HepG2 (cell line): Measurements from ENCODE around the gene LTB4R. TPM values are rescaled to one million over a fixed set of nuclear protein-coding genes. Genes with fewer than 3 reads are reported as not detected.

ENCODE experiments used
- ATAC-seq: fragments of 200-7000 bp; cut with Tn5 transposase; 3 replicates; pipeline ENCODE4 v1.9.1; 2020; ENCODE audit warnings: mild to moderate bottlenecking, moderate library complexity
- BruUV-seq: library from RNA; stranded (reverse); fragments of 400-500 nt; replicated peaks from 2 replicates; lab custom pipeline; 2021; lab: Mats Ljungman, UMichigan
- CTCF ChIA-PET: fragments of 300-600 bp; formaldehyde crosslinking; extraction: SDS; loops from one replicate; lab custom pipeline; 2021; ENCODE audit warnings: low total read pairs, inconsistent platforms, low intra/inter-chr PET ratio; lab: Yijun Ruan, JAX
- POLR2A ChIA-PET: fragments of 350-600 bp; sonication (Branson Sonifier 250); formaldehyde crosslinking; loops from one replicate; lab custom pipeline; 2020; ENCODE audit warnings: antibody characterized with exemption, inconsistent platforms; lab: Yijun Ruan, JAX
- DNase-seq: peaks from one replicate; pipeline ENCODE4 v3.0.0-alpha.2; 2015; ENCODE audit warnings: low spot score
- FAIRE-seq: peaks from 3 replicates; lab custom pipeline; 2011; peaks lifted over from hg19 to GRCh38; lab: Jason Lieb, UNC
- H2AFZ ChIP-seq: one replicate; pipeline ENCODE4 v1.6.1; 2011; ENCODE audit warnings: low read length, inconsistent platforms
- H3K27ac ChIP-seq: fragments of 300-600 bp; 3 replicates; pipeline ENCODE4 v1.8.0; 2011; ENCODE audit warnings: mixed run types, mild to moderate bottlenecking, mixed read lengths, low read length, inconsistent platforms; ENCODE audit not compliant: insufficient read depth; ENCODE audit errors: extremely low read length
- H3K27me3 ChIP-seq, 2 experiments: fragments of 200-600 bp in 1 of 2; 2 replicates in 1 of 2; 3 replicates in 1 of 2; pipeline versions ENCODE4 v1.6.0 to v1.8.0; 2011; ENCODE audit warnings: low read length in 2 of 2, mild to moderate bottlenecking in 2 of 2, moderate library complexity in 2 of 2, inconsistent platforms in 1 of 2; ENCODE audit not compliant: insufficient read depth in 2 of 2, control insufficient read depth in 1 of 2
- H3K36me3 ChIP-seq, 2 experiments: fragments of 200-600 bp in 1 of 2; replicated peaks in 1 of 2; 2 replicates in 1 of 2; 3 replicates in 1 of 2; pipeline versions ENCODE4 v1.5.1 to v1.8.0; 2011; ENCODE audit warnings: low read length in 2 of 2, inconsistent platforms in 1 of 2; ENCODE audit not compliant: insufficient read depth in 2 of 2, control insufficient read depth in 1 of 2
- H3K4me1 ChIP-seq: 2 replicates; pipeline ENCODE4 v1.5.1; 2012; ENCODE audit warnings: low read length, inconsistent platforms; ENCODE audit not compliant: insufficient read depth
- H3K4me2 ChIP-seq: 2 replicates; pipeline ENCODE4 v1.6.0; 2011; ENCODE audit warnings: low read depth, low read length, inconsistent platforms
- H3K4me3 ChIP-seq, 3 experiments: fragments of 200-600 bp in 1 of 3; sonication (generic), shearing (Covaris generic) in 1 of 3; replicated peaks in 1 of 3; 2 replicates each; pipeline ENCODE4 v1.5.1; 2011 to 2016; ENCODE audit warnings: low read length in 3 of 3, inconsistent platforms in 2 of 3, low read depth in 2 of 3, mild to moderate bottlenecking in 2 of 3, control low read depth in 1 of 3, mixed read lengths in 1 of 3; ENCODE audit not compliant: insufficient read depth in 1 of 3
- H3K79me2 ChIP-seq: one replicate; pipeline ENCODE4 v1.6.1; 2011; ENCODE audit warnings: low read length, inconsistent platforms; ENCODE audit not compliant: insufficient read depth
- H3K9ac ChIP-seq: 2 replicates; pipeline ENCODE4 v1.6.0; 2011; ENCODE audit warnings: mild to moderate bottlenecking, low read depth, low read length, inconsistent platforms; ENCODE audit not compliant: insufficient read depth
- H3K9me3 ChIP-seq: 2 replicates; pipeline ENCODE4 v1.5.1; 2012; ENCODE audit warnings: mild to moderate bottlenecking, low read length
- H4K20me1 ChIP-seq: 2 replicates; pipeline ENCODE4 v1.6.0; 2011; ENCODE audit warnings: inconsistent platforms, mild to moderate bottlenecking, low read length, moderate library complexity; ENCODE audit not compliant: insufficient read depth
- ATRX ChIP-seq: sonication (generic); formaldehyde crosslinking; IDR thresholded peaks from 2 replicates; pipeline ENCODE4 v1.4.0; 2020; ENCODE audit warnings: missing genetic modification reagents, borderline replicate concordance
- MATR3 ChIP-seq: sonication (generic); formaldehyde crosslinking; IDR thresholded peaks from 2 replicates; pipeline ENCODE4 v1.4.0; 2020; ENCODE audit warnings: missing genetic modification reagents
- SRSF1 ChIP-seq: fragments of 200-400 bp; formaldehyde crosslinking; optimal IDR thresholded peaks from 2 replicates; pipeline ENCODE3; 2017; ENCODE audit warnings: mild to moderate bottlenecking, low read depth, low read length, moderate library complexity
- TGIF2 ChIP-seq: IDR thresholded peaks from 2 replicates; pipeline ENCODE4 v1.6.1; 2016; ENCODE audit warnings: control low read depth, missing compliant biosample characterization
- YEATS2 ChIP-seq: sonication (generic); formaldehyde crosslinking; IDR thresholded peaks from 2 replicates; pipeline ENCODE4 v1.4.0; 2020; ENCODE audit warnings: missing genetic modification reagents, borderline replicate concordance
- ZNF441 ChIP-seq: sonication (generic); formaldehyde crosslinking; IDR thresholded peaks from 2 replicates; pipeline ENCODE4 v1.7.0; 2021; ENCODE audit warnings: missing genetic modification reagents, borderline replicate concordance
- ZNF543 ChIP-seq: sonication (generic); formaldehyde crosslinking; IDR thresholded peaks from 2 replicates; pipeline ENCODE4 v1.4.0; 2020; ENCODE audit warnings: mild to moderate bottlenecking, missing genetic modification reagents
- WGBS: methylation state at CpG from one replicate; pipeline ENCODE4 v1.1.6; 2017; ENCODE audit warnings: low lambda C conversion rate; 5-methylcytosine and 5-hydroxymethylcytosine counted together
- in situ Hi-C: cut with HindIII; loops from 2 replicates; pipeline ENCODE4 v1.10.0; 2017; ENCODE audit warnings: low pct_unique_long_range_greater_than_20kb; ENCODE audit not compliant: extremely low pct_ligation_motif_present
- intact Hi-C: fragments of 100-400 bp; cut with micrococcal nuclease; formaldehyde crosslinking; loops from one replicate; pipeline ENCODE4 v1.10.0; 2022; ENCODE audit not compliant: unreplicated experiment
- polyA plus RNA-seq, 8 experiments: library from polyadenylated mRNA; depleted of rRNA in 3 of 8; stranded (reverse) in 7 of 8; unstranded in 1 of 8; fragments of >200 nt; fragmentation: Illumina TruSeq in 4 of 8; extraction: Trizol in 4 of 8; gene quantifications; 2 replicates each; pipeline versions ENCODE4 v1.2.1 to v1.2.3, GENCODE V29; 2011 to 2016; ENCODE audit warnings: low read depth in 4 of 8, missing spikeins in 1 of 8, mixed read lengths in 1 of 8; ENCODE audit not compliant: insufficient read depth in 1 of 8
- total RNA-seq, 5 experiments: library from RNA; depleted of rRNA; stranded (reverse); fragments of >200 nt; fragmentation: Illumina TruSeq; extraction: Trizol; gene quantifications; 2 replicates each; pipeline ENCODE4 v1.2.3, GENCODE V29; 2016; ENCODE audit warnings: low read depth in 1 of 5
- TF ChIP-seq, protein P1 (sequence below): sonication (generic); formaldehyde crosslinking; IDR thresholded peaks from 2 replicates; pipeline ENCODE4 v1.8.1; 2022; ENCODE audit warnings: low read depth, mild to moderate bottlenecking, missing genetic modification reagents

LTB4R gene
- total and polyA plus RNA-seq, 2 of the 13 experiments (the other 11 are each of a cell fraction or from before 2014, with no cell fraction given): 3.2 to 8.2 TPM

DNA sequence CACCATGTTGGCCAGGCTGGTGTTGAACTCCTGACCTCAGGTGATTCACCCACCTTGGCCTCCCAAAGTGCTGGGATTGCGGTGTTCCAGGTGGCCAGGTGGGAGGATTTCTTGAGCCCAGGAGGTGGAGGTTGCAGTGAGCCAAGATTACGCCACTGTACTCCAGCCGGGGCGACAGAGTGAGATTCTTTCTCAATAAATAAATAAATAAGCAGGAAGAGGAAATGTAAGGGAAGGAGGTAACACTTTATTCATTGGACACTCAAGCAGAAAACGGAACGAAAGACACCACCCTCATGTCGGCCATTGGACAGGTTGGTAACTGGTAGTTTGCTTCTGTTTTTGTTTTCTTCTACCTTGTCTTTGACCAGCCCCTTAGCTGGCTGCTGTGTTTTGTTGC is 43.7 kb downstream of the LTB4R start:
- BruUV-seq: no TSS peak
- no peak overlapping the region for H3K9ac ChIP-seq
- no peak overlapping the region for H3K4me3 ChIP-seq
- H2AFZ ChIP-seq: peak overlapping the region; percentile 38
- in situ Hi-C loops (no loop called here), intact Hi-C loops (no loop called here)
- DNase-seq (no peak), ATAC-seq (no peak), FAIRE-seq (no peak)
- ChIA-PET POLR2A (no interaction called here), CTCF (no interaction called here)
- H3K79me2 ChIP-seq: no peaks in the 10 kb centered on the region
- H3K27ac ChIP-seq: no peak overlapping the region
- TF ChIP-seq, protein P1, sequence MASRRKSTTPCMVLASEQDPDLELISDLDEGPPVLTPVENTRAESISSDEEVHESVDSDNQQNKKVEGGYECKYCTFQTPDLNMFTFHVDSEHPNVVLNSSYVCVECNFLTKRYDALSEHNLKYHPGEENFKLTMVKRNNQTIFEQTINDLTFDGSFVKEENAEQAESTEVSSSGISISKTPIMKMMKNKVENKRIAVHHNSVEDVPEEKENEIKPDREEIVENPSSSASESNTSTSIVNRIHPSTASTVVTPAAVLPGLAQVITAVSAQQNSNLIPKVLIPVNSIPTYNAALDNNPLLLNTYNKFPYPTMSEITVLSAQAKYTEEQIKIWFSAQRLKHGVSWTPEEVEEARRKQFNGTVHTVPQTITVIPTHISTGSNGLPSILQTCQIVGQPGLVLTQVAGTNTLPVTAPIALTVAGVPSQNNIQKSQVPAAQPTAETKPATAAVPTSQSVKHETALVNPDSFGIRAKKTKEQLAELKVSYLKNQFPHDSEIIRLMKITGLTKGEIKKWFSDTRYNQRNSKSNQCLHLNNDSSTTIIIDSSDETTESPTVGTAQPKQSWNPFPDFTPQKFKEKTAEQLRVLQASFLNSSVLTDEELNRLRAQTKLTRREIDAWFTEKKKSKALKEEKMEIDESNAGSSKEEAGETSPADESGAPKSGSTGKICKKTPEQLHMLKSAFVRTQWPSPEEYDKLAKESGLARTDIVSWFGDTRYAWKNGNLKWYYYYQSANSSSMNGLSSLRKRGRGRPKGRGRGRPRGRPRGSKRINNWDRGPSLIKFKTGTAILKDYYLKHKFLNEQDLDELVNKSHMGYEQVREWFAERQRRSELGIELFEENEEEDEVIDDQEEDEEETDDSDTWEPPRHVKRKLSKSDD: no peak
- TF ChIP-seq MATR3 (no peak), YEATS2 (no peak), ZNF441 (CRISPR knock-in tag) (no peak), ATRX (CRISPR knock-in tag) (no peak), SRSF1 (no peak)
- no peaks in the 10 kb centered on the region for H3K36me3 ChIP-seq
- no peaks in the 10 kb centered on the region for H3K9me3 ChIP-seq
- H3K4me1 ChIP-seq: peaks cover 10% of the 10 kb centered on the region
- peaks cover 5 to 11% of the 10 kb centered on the region in 2 experiments; a peak in 2 of 5 replicates for H3K27me3 ChIP-seq
- WGBS: 31% methylated on average over 7 of the region's 7 CpGs
- no peaks in the 10 kb centered on the region for H4K20me1 ChIP-seq
- H3K4me2 ChIP-seq: no peak overlapping the region

DNA sequence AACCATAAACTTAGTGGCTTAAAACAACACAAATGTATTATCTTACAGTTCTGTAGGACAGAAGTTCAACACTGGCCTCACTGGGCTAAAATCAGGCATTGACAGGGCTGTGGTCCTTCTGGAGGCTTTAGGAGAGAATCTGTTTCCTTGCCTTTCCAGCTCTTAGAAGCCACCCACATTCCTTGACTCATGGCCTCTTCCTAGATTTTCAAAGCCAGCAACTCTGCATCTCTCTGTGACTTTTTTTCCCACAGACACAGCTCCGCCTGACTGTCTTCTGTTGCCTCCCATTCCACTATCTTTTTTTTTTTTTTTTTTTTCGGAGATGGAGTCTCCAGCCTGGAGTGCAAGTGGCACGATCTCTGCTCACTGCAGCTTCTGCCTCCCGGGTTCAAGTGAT is 44.9 kb downstream of the LTB4R start:
- no peaks in the 10 kb centered on the region for H4K20me1 ChIP-seq
- peaks cover 3 to 6% of the 10 kb centered on the region in 2 experiments; a peak in 2 of 5 replicates for H3K27me3 ChIP-seq
- TF ChIP-seq ZNF543 (CRISPR knock-in tag) (peak; percentile 97), TGIF2 (CRISPR knock-in tag) (no peak)
- no peak overlapping the region for H3K27ac ChIP-seq
- no peak overlapping the region for H3K4me3 ChIP-seq
- ATAC-seq: no peak
- no peaks in the 10 kb centered on the region for H3K79me2 ChIP-seq
- DNase-seq: no peak
- 40% methylated on average over 4 of the region's 4 CpGs for whole genome bisulfite sequencing
- no peak overlapping the region for H3K9ac ChIP-seq
- H3K36me3 ChIP-seq: no peaks in the 10 kb centered on the region
- FAIRE-seq: no peak
- in situ Hi-C loops: no loop called here
- no peak overlapping the region for H2AFZ ChIP-seq
- H3K4me1 ChIP-seq: peaks cover 10% of the 10 kb centered on the region
- H3K4me2 ChIP-seq: no peak overlapping the region
- BruUV-seq: no TSS peak
- H3K9me3 ChIP-seq: no peaks in the 10 kb centered on the region
- CTCF ChIA-PET: no interaction called here
- POLR2A ChIA-PET: interaction anchor here (0.8 kb wide), 2 partner anchors 69 to 76 kb away, joined by 3 to 4 read pairs; no protein-coding TSS in a partner anchor
- intact Hi-C loops: no loop called here
